Activated CD4-positive, CD25-positive, alpha-beta regulatory T cell treated with anti-CD3 and anti-CD28 coated beads, Interleukin-2, amount 50 U/mL, for 16 hours (primary cell): ENCODE data around the gene PRCC.
"Not testable (repeated sequence)": the region's sequence is repeated elsewhere in the genome, so short reads cannot be mapped to it uniquely, and the experiment has no call there.

Experiments
- DNase-seq: peaks from one replicate; pipeline ENCODE4 v3.0.0-alpha.2; 2020; ENCODE audit warnings: low read depth, low spot score

The PRCC gene

GRCh38 chr1:156765136-156765535, 2.2 kb upstream of the PRCC start:
- DNase-seq = not testable (repeated sequence)

GRCh38 chr1:156765666-156766065, 1.7 kb upstream of the PRCC start:
- no peak for DNase-seq

DNA sequence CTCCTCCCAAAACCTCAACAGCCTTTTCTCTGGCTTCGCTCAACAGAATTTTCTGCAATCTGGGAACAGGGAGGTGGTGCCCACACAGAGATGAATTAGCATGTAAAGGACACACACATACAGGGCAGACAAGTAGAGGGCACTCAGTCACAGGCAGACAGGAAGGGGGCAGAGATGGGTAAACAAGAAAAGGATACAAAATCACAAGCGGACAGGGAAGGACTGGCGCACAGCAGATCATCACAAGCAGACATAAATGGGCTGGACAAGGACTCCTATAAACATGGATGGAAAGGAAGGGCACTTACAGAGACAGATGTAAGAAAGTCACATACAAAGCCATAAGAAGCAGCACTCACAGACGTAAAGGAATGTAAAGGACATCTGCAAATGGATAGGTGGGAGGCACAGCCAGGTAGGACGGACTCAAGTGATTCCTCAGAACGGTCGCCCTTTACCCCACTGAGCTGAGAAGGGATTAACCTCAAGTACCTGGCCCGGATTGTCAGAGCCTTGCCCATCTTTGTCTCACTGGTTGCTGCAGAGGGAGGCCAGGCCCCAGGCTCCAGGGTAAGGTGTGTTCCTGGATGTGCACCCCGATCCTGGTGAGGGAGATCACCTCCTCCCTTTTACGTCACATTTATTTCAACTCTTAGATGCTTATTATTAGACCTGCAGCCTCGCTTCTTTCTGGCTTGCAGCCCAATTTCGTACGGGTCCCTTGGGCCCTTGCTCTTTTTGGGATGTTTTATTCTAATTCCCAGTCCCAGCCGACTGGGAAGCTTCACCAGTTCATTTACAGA, 836 bp upstream of the PRCC start:
- no peak for DNase-seq

DNA sequence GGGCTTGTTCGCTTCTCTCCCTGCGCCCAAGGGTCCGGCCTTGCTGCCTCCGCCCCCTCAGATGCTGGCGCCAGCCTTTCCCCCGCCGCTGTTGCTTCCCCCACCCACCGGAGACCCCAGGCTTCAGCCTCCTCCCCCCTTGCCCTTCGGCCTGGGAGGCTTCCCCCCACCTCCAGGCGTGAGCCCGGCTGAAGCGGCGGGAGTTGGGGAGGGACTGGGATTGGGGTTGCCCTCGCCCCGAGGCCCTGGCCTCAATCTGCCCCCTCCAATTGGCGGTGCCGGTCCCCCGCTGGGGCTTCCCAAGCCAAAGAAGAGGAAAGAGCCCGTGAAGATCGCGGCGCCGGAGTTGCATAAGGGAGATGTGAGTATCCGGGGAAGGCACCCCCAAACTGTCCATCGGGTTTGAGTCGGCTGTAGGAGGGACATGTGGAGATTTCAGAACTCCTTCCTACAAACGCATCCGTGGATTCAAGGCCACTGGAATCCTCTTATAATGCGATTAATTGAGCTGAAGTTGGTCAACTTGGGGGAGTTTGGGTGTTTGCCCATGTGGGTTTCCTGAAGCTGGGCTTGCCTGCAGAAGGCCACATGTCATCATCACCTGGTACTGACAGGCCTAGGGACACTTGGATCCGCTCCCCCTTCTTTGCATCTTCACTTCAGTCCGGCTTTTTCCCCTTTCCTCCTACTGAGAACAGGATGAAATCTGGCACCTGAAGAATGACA, 707 bp downstream of the PRCC start:
- DNase-seq = no peak

DNA sequence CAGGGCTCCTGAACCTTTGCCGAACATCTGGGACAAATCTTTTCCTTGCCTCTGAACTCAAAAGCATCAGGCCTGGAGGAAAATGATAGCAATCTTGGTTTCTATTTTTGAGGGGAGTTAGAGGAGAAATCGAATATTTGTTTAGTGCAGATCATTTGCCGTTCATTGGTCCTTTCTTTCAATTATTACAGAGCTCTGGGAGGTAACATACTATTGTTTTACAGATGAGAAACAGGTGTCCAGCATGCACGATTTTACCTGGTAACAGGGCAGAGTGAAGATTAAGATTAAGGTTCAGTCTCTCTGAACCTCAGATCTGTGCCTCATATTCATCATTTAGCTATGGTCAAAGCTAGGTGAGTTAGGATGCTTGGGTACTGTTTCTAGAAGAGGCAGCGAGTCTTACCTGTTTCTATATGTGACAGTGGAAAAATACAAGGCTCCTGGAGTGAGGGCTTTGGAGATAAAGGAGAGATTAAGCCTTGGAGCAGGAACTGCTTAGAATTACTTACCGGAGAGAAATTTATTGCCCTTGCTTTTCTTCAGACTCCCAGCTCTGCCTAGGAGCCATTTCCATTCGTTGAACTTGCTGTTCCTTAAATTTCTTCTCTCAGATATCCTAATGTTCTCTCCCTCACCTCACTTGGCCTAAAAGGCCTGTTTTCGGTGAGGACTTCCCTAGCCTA, 1.4 kb downstream of the PRCC start:
- DNase-seq = no peak

- no peak for DNase-seq
Measured at GRCh38 chr1:156772222-156772621, 4.9 kb downstream of the PRCC start.

- DNase-seq = no peak
Measured at GRCh38 chr1:156772728-156773497, 5.6 kb downstream of the PRCC start.

- no peak for DNase-seq
Measured at GRCh38 chr1:156773607-156774006, 6.3 kb downstream of the PRCC start.

GRCh38 chr1:156775799-156776198, 8.5 kb downstream of the PRCC start:
- no peak for DNase-seq

DNA sequence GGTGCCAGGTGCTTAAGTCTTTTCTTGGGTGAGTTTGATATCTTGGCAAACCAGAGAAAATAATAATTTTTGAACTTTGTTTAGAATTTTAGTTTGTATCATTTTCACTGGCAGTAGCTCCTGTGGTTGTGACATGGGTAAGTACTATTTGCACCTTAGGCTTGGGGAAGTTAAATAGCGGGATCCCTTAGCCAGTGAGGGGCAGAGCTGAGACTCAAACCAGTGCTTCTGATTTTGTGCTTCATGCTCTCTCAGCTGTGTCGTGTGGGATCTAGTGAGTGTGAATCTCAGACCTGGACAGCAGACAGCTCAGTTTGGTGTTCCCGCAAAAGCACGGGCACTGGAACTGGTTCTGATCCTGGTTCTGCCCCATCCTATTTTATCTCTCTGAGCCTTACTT, 9.6 kb downstream of the PRCC start:
- DNase-seq = no peak

DNA sequence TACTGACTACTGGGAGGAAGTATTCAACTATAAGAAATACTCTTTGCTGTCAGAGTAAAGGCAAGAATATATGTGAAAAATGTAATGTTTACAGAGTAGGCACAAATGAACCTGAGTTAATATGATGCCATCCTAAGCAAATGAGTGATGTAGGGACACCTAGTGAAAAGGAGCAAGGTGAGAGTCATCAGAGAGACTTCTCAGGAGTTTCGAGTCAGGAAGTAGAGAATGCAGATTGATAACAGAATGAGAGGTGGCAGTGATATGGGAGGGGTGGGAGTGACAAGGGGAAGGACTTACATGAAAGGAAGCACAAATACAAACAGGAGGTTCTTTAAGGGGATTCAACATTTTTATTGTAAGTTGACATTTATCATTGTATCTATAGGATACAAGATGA, 10.2 kb downstream of the PRCC start:
- no peak for DNase-seq

- DNase-seq = no peak
Measured at GRCh38 chr1:156781585-156782186, 14.4 kb downstream of the PRCC start.

DNA sequence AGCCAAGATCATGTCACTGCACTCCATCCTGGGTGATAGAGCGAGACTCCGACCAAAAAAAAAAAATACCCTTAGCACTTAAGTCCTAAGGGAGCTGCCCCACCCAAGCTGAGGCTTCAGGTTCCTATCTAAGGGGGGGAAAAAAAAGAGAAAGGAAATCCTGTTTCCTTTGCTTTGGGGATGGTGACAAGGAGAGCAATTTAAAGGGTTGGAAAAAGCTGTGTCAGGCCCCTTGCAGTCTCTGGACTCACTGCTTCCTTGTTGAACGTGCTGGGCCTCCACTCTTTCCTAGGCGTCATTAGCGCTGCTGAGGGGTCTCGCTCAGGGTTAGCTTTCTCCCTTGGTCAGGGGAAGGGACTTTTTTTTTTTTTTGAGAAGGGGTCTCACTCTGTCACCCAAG, 18.1 kb downstream of the PRCC start:
- DNase-seq = no peak

DNA sequence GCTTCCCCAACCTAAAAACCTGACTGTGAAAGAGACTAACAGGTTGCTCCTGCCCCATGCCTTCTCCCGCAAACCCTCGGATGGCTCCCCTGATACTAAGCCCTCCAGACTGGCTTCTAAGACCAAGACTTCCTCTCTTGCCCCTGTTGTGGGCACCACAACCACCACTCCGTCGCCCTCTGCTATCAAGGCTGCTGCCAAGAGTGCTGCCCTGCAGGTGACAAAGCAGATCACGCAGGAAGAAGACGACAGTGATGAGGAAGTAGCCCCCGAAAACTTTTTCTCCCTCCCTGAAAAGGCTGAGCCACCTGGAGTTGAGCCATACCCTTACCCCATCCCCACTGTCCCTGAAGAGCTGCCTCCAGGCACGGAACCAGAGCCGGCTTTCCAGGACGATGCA, 19.3 kb downstream of the PRCC start:
- no peak for DNase-seq

GRCh38 chr1:156788136-156788535, 20.8 kb downstream of the PRCC start:
- DNase-seq = no peak

- DNase-seq = no peak
Measured at GRCh38 chr1:156789621-156790318, 22.4 kb downstream of the PRCC start.

DNA sequence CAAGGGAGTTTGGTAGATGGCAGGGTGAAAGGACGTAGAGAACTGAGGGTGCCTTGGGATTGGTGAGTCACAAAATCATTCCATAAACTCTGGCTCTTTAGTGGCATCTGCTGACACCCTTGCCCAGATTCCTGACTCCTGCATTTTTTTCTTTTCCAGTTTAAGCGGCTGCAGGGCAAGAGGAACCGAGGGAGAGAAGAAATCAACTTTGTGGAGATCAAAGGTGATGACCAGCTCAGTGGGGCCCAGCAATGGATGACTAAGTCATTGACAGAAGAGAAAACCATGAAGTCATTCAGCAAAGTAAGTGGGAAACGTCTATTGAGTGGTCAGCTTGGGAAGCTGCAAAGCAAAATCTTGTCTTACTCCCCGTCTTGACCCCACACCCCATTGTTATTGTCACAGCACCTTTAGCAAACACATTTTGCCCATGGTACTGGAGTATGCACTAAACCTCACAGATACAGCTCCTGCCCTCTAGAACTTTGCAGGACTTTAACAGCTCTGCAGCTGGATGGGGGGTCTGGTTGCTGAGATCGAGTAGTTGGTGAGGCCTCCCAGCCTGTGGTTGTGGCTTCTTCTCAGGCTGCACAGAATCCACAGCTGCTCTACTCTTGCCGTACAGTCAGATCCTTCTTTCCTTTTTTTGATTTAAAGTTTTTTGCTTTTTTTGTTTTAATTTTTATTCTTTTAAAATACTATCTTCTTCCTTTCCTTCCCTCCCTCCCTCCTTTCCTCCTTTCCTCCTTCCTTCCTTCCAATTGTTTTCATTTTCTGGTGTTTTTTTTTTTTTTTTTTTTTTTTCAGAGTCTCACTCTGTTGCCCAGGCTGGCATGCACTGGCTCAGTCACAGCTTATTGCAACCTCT, 27.4 kb downstream of the PRCC start:
- no peak for DNase-seq

DNA sequence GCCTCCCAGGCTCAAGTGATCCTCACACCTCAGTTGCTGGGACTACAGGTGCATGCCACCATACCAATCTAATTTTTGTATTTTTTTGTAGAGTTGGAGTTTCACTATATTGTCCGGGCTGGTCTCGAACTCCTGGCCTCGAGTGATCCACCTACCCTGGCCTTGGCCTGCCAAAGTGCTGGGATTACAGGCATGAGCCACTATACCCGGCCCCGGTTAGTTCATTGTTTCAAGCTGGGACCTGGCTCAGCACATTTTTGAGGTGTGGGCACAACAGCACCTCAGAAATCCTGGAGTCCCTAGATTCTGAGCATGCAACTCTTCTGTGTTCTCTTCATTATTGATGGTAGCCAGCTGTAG, 28.0 kb downstream of the PRCC start:
- no peak for DNase-seq

GRCh38 chr1:156795787-156796186, 28.5 kb downstream of the PRCC start:
- DNase-seq = no peak
